GM23338 (cell line): ENCODE results near the gene RIPK4. TPM values are rescaled to one million over a fixed set of nuclear protein-coding genes. Genes with fewer than 3 reads are reported as not detected.

ENCODE experiments used
- ATAC-seq: fragments of 200-7000 bp; cut with Tn5 transposase; 3 replicates; pipeline ENCODE4 v1.9.1; 2020
- DNase-seq: peaks from one replicate; pipeline ENCODE4 v3.0.0-alpha.2; 2015; ENCODE audit warnings: low spot score
- H2AFZ ChIP-seq: fragments of 200-600 bp; sonication (generic); 2 replicates; pipeline ENCODE4 v1.8.0; 2016; ENCODE audit warnings: antibody characterized with exemption, mild to moderate bottlenecking, moderate library complexity
- H3F3A ChIP-seq: fragments of 200-600 bp; sonication (generic); replicated peaks from 2 replicates; pipeline ENCODE4 v1.8.0; 2017; ENCODE audit warnings: antibody characterized with exemption, mixed run types, low read depth
- H3K27ac ChIP-seq: fragments of 200-600 bp; sonication (generic); 2 replicates; pipeline ENCODE4 v1.6.1; 2016; ENCODE audit warnings: low read depth
- H3K27me3 ChIP-seq: fragments of 200-600 bp; sonication (generic); 2 replicates; pipeline ENCODE4 v1.8.0; 2016; ENCODE audit warnings: mild to moderate bottlenecking, mixed run types, moderate library complexity; ENCODE audit not compliant: insufficient read depth
- H3K36me3 ChIP-seq: fragments of 200-600 bp; sonication (generic); 2 replicates; pipeline ENCODE4 v1.8.0; 2016; ENCODE audit warnings: mild to moderate bottlenecking; ENCODE audit not compliant: insufficient read depth
- H3K4me1 ChIP-seq: fragments of 200-600 bp; sonication (generic); 2 replicates; pipeline ENCODE4 v1.8.0; 2016; ENCODE audit warnings: mild to moderate bottlenecking, moderate library complexity; ENCODE audit not compliant: insufficient read depth
- H3K4me2 ChIP-seq: fragments of 200-600 bp; sonication (generic); 2 replicates; pipeline ENCODE4 v1.7.1; 2017; ENCODE audit warnings: mixed run types
- H3K4me3 ChIP-seq: fragments of 200-600 bp; sonication (generic); 2 replicates; pipeline ENCODE4 v1.6.1; 2016; ENCODE audit warnings: mixed run types
- H3K79me2 ChIP-seq: fragments of 200-600 bp; sonication (generic); replicated peaks from 2 replicates; pipeline ENCODE4 v1.8.0; 2017; ENCODE audit warnings: mild to moderate bottlenecking; ENCODE audit not compliant: insufficient read depth
- H3K9me2 ChIP-seq: fragments of 200-600 bp; sonication (generic); 2 replicates; pipeline ENCODE4 v1.8.0; 2017; ENCODE audit not compliant: insufficient read depth
- H4K20me1 ChIP-seq: fragments of 200-600 bp; sonication (generic); replicated peaks from 2 replicates; pipeline ENCODE4 v1.8.0; 2017; ENCODE audit warnings: mild to moderate bottlenecking; ENCODE audit not compliant: insufficient read depth
- H3K27ac Mint-ChIP-seq: 2 replicates; pipeline ENCODE4 v1.8.0; 2020; ENCODE audit warnings: inconsistent platforms, mild to moderate bottlenecking, moderate library complexity, mixed read lengths
- H3K27me3 Mint-ChIP-seq: 3 replicates; pipeline ENCODE4 v1.8.0; 2022; ENCODE audit warnings: low read depth, mild to moderate bottlenecking, moderate library complexity, mixed read lengths, inconsistent platforms; ENCODE audit not compliant: insufficient read depth, poor library complexity
- H3K36me3 Mint-ChIP-seq: 3 replicates; pipeline ENCODE4 v1.8.0; 2021; ENCODE audit warnings: low read depth, mild to moderate bottlenecking, inconsistent platforms, moderate library complexity, mixed read lengths
- H3K4me1 Mint-ChIP-seq: 3 replicates; pipeline ENCODE4 v1.8.0; 2020; ENCODE audit warnings: mild to moderate bottlenecking, inconsistent platforms, mixed read lengths
- H3K4me3 Mint-ChIP-seq: 3 replicates; pipeline ENCODE4 v1.8.0; 2021; ENCODE audit warnings: moderate library complexity, mild to moderate bottlenecking, inconsistent platforms, mixed read lengths
- H3K9me3 Mint-ChIP-seq: 3 replicates; pipeline ENCODE4 v1.8.0; 2020; ENCODE audit warnings: moderate library complexity, mild to moderate bottlenecking, inconsistent platforms, mixed read lengths
- EZH2 ChIP-seq: fragments of 200-600 bp; sonication (generic); IDR thresholded peaks from one replicate; pipeline ENCODE4 v1.8.0; 2017; ENCODE audit warnings: antibody characterized with exemption, mild to moderate bottlenecking, low read depth; ENCODE audit not compliant: unreplicated experiment
- EZH2phosphoT487 ChIP-seq: fragments of 200-600 bp; sonication (generic); IDR thresholded peaks from one replicate; pipeline ENCODE4 v1.8.1; 2018; ENCODE audit warnings: antibody characterized with exemption; ENCODE audit not compliant: unreplicated experiment
- JUNB ChIP-seq: IDR thresholded peaks from one replicate; pipeline ENCODE4 v1.6.1; 2016; ENCODE audit warnings: antibody characterized with exemption; ENCODE audit not compliant: unreplicated experiment
- NANOG ChIP-seq: IDR thresholded peaks from 2 replicates; pipeline ENCODE4 v1.6.1; 2016; ENCODE audit warnings: antibody characterized with exemption, borderline replicate concordance
- STAT1 ChIP-seq: IDR thresholded peaks from one replicate; pipeline ENCODE4 v1.6.1; 2016; ENCODE audit warnings: antibody characterized with exemption; ENCODE audit not compliant: unreplicated experiment
- ZNF331 ChIP-seq: fragments of 250-450 bp; sonication (Bioruptor Pico); IDR thresholded peaks from 2 replicates; pipeline ENCODE4 v1.5.0; 2020; ENCODE audit warnings: low read depth, mild to moderate bottlenecking, moderate library complexity
- polyA plus RNA-seq: library from polyadenylated mRNA; unstranded; fragments of >200 nt; fragmentation: Nextera tagmentation; extraction: Ambion mirVana; gene quantifications from 2 replicates; pipeline ENCODE4 v1.2.1, GENCODE V29; 2016
- total RNA-seq: library from RNA; depleted of rRNA; stranded (reverse); fragments of >200 nt; shearing (Covaris generic); gene quantifications from 2 replicates; pipeline ENCODE4 v1.2.3, GENCODE V29; 2014
- TF ChIP-seq, protein P1 (sequence below), 2 experiments: fragments of 200-600 bp in 1 of 2; sonication (generic) in 1 of 2; conservative IDR thresholded peaks; 2 replicates each; pipeline versions ENCODE4 v1.5.1 to v1.6.1; 2016 to 2017; ENCODE audit warnings: antibody characterized with exemption in 2 of 2, low read depth in 2 of 2, mild to moderate bottlenecking in 2 of 2, moderate library complexity in 1 of 2
- TF ChIP-seq, protein P2 (sequence below): IDR thresholded peaks from one replicate; pipeline ENCODE4 v1.6.1; 2018; ENCODE audit warnings: antibody characterized with exemption; ENCODE audit not compliant: unreplicated experiment
- TF ChIP-seq, protein P3 (sequence below): IDR thresholded peaks from 2 replicates; pipeline ENCODE4 v1.6.1; 2016; ENCODE audit warnings: antibody characterized with exemption

The RIPK4 gene
- total and polyA plus RNA-seq, 2 experiments from 2014 or later, result 2.5 to 9.9 TPM

DNA sequence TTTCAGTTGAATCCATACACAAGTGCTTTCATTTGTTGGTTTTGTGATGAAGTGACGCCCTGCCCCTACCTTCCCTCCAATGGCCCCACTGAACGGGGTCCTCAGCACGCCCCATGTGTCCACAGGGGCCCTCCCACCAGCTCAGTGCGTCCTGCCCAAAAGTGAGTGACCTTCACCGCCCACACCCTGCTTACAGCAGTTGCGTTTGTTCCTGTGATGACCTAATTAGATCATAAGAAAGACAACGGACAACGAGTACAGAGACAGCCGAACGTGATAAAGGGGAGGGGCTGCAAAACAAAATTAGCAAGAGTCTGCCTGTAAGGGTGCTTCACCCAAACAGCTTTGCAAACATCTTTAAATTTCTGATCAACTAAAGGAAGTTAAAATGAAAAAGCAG, 38.2 kb upstream of the RIPK4 start:
- H3K9me3 Mint-ChIP-seq, result peaks cover 3% of the 10 kb centered on the region
- no peaks in the 10 kb centered on the region for H3F3A ChIP-seq
- H2AFZ ChIP-seq, result no peak overlapping the region
- ATAC-seq (no peak), DNase-seq (no peak)
- no peak overlapping the region for H3K4me3 ChIP-seq
- peaks cover 5% of the 10 kb centered on the region; the same call in 1 of the 2 replicates for H3K9me2 ChIP-seq
- H4K20me1 ChIP-seq, result no peaks in the 10 kb centered on the region
- no peaks in the 10 kb centered on the region for H3K36me3 ChIP-seq
- H3K4me1 Mint-ChIP-seq, result no peaks in the 10 kb centered on the region
- no peaks in the 10 kb centered on the region for H3K79me2 ChIP-seq
- H3K27me3 Mint-ChIP-seq, result peaks cover 10% of the 10 kb centered on the region
- no peak overlapping the region for H3K27ac ChIP-seq
- H3K4me1 ChIP-seq, result no peaks in the 10 kb centered on the region
- H3K36me3 Mint-ChIP-seq, result peaks cover 32% of the 10 kb centered on the region
- H3K4me2 ChIP-seq, result no peak overlapping the region
- no peak for TF ChIP-seq EZH2phosphoT487
- TF ChIP-seq ZNF331 (CRISPR knock-in tag), result no peak
- H3K4me3 Mint-ChIP-seq, result no peak overlapping the region
- no peaks in the 10 kb centered on the region for H3K27me3 ChIP-seq
- no peak overlapping the region for H3K27ac Mint-ChIP-seq

DNA sequence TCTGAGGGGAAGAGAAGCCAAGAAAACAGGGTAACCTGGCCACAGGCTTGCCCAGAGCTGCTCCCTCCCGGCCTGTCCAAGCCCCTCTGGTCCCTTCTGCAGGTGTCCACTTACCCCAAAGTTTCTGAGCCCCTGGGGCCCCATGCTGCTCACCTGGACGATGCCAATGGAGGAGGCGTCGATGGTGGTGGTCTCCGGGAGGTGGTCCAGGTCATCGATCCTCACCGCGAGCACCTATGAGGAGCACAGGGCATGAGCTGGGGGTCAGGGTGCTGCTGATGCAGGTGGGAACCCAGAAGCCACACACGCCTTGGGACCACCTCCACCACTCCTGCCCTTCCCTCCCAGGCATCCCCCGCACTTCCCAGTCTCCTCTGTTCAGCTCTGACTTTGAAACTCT, 37.5 kb upstream of the RIPK4 start:
- H3F3A ChIP-seq, result no peaks in the 10 kb centered on the region
- ATAC-seq (no peak), DNase-seq (no peak)
- H4K20me1 ChIP-seq, result no peaks in the 10 kb centered on the region
- H3K36me3 ChIP-seq, result no peaks in the 10 kb centered on the region
- no peak for TF ChIP-seq STAT1
- no peak for TF ChIP-seq JUNB
- no peak for TF ChIP-seq EZH2phosphoT487
- TF ChIP-seq, protein P1, sequence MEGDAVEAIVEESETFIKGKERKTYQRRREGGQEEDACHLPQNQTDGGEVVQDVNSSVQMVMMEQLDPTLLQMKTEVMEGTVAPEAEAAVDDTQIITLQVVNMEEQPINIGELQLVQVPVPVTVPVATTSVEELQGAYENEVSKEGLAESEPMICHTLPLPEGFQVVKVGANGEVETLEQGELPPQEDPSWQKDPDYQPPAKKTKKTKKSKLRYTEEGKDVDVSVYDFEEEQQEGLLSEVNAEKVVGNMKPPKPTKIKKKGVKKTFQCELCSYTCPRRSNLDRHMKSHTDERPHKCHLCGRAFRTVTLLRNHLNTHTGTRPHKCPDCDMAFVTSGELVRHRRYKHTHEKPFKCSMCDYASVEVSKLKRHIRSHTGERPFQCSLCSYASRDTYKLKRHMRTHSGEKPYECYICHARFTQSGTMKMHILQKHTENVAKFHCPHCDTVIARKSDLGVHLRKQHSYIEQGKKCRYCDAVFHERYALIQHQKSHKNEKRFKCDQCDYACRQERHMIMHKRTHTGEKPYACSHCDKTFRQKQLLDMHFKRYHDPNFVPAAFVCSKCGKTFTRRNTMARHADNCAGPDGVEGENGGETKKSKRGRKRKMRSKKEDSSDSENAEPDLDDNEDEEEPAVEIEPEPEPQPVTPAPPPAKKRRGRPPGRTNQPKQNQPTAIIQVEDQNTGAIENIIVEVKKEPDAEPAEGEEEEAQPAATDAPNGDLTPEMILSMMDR (conservative IDR thresholded peaks at IDR 0.05; ENCODE audit: low read depth in 2 of 2), result no peak
- TF ChIP-seq, protein P2, sequence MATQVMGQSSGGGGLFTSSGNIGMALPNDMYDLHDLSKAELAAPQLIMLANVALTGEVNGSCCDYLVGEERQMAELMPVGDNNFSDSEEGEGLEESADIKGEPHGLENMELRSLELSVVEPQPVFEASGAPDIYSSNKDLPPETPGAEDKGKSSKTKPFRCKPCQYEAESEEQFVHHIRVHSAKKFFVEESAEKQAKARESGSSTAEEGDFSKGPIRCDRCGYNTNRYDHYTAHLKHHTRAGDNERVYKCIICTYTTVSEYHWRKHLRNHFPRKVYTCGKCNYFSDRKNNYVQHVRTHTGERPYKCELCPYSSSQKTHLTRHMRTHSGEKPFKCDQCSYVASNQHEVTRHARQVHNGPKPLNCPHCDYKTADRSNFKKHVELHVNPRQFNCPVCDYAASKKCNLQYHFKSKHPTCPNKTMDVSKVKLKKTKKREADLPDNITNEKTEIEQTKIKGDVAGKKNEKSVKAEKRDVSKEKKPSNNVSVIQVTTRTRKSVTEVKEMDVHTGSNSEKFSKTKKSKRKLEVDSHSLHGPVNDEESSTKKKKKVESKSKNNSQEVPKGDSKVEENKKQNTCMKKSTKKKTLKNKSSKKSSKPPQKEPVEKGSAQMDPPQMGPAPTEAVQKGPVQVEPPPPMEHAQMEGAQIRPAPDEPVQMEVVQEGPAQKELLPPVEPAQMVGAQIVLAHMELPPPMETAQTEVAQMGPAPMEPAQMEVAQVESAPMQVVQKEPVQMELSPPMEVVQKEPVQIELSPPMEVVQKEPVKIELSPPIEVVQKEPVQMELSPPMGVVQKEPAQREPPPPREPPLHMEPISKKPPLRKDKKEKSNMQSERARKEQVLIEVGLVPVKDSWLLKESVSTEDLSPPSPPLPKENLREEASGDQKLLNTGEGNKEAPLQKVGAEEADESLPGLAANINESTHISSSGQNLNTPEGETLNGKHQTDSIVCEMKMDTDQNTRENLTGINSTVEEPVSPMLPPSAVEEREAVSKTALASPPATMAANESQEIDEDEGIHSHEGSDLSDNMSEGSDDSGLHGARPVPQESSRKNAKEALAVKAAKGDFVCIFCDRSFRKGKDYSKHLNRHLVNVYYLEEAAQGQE, result no peak
- TF ChIP-seq EZH2, result no peak
- TF ChIP-seq, protein P3, sequence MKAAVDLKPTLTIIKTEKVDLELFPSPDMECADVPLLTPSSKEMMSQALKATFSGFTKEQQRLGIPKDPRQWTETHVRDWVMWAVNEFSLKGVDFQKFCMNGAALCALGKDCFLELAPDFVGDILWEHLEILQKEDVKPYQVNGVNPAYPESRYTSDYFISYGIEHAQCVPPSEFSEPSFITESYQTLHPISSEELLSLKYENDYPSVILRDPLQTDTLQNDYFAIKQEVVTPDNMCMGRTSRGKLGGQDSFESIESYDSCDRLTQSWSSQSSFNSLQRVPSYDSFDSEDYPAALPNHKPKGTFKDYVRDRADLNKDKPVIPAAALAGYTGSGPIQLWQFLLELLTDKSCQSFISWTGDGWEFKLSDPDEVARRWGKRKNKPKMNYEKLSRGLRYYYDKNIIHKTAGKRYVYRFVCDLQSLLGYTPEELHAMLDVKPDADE, result no peak
- TF ChIP-seq NANOG, result no peak
- H3K79me2 ChIP-seq, result no peaks in the 10 kb centered on the region
- Mint-ChIP-seq H3K9me3 (peaks cover 3% of the 10 kb centered on the region), H3K27me3 (peaks cover 10% of the 10 kb centered on the region), H3K4me3 (no peak overlapping the region), H3K27ac (no peak overlapping the region), H3K36me3 (peaks cover 35% of the 10 kb centered on the region), H3K4me1 (no peaks in the 10 kb centered on the region)
- no peaks in the 10 kb centered on the region for H3K4me1 ChIP-seq
- no peak overlapping the region for H3K27ac ChIP-seq
- H2AFZ ChIP-seq, result no peak overlapping the region
- H3K4me3 ChIP-seq, result no peak overlapping the region
- peaks cover 5% of the 10 kb centered on the region; the same call in 1 of the 2 replicates for H3K9me2 ChIP-seq
- no peak overlapping the region for H3K4me2 ChIP-seq
- no peaks in the 10 kb centered on the region for H3K27me3 ChIP-seq
